GF-D8 (cell line): ENCODE data around the gene AGT.
"Not testable (repeated sequence)": the region's sequence is repeated elsewhere in the genome, so short reads cannot be mapped to it uniquely, and the experiment has no call there.

ENCODE experiments used
- DNase-seq: peaks from one replicate; lab custom pipeline; 2025; lab: John Stamatoyannopoulos, UW

Gene AGT

GRCh38 chr1:230744382-230744781, 30.5 kb upstream of the AGT start:
- DNase-seq: no peak

- DNase-seq: no peak
These were observed 30.0 kb upstream of the AGT start for GRCh38 chr1:230743899-230744298.

- no peak for DNase-seq
These were observed 25.8 kb upstream of the AGT start for GRCh38 chr1:230739564-230740290.

- DNase-seq: no peak
These were observed 23.8 kb upstream of the AGT start for GRCh38 chr1:230737622-230738262.

- DNase-seq: no peak
These were observed 21.5 kb upstream of the AGT start for GRCh38 chr1:230735447-230735846.

- no peak for DNase-seq
These were observed 17.1 kb upstream of the AGT start for GRCh38 chr1:230730977-230731376.

GRCh38 chr1:230728710-230729392, 14.9 kb upstream of the AGT start:
- no peak for DNase-seq

GRCh38 chr1:230725256-230726012, 11.5 kb upstream of the AGT start:
- DNase-seq: no peak

GRCh38 chr1:230721849-230722522, 8.1 kb upstream of the AGT start:
- DNase-seq: not testable (repeated sequence)

- DNase-seq: no peak
These were observed 3.3 kb upstream of the AGT start for GRCh38 chr1:230717251-230717650.

- DNase-seq: not testable (repeated sequence)
These were observed 2.5 kb upstream of the AGT start for GRCh38 chr1:230716453-230716852.

GRCh38 chr1:230715510-230715909, 1.6 kb upstream of the AGT start:
- no peak for DNase-seq

GRCh38 chr1:230713547-230713914, 391 bp downstream of the AGT start:
- no peak for DNase-seq

- DNase-seq: no peak
These were observed 784 bp downstream of the AGT start for GRCh38 chr1:230713138-230713537.

GRCh38 chr1:230712470-230712942, 1.4 kb downstream of the AGT start:
- no peak for DNase-seq

GRCh38 chr1:230711245-230711644, 2.7 kb downstream of the AGT start:
- DNase-seq: no peak

- DNase-seq: no peak
These were observed 3.4 kb downstream of the AGT start for GRCh38 chr1:230710543-230710904.

- DNase-seq: no peak
These were observed 4.0 kb downstream of the AGT start for GRCh38 chr1:230709619-230710542.

- no peak for DNase-seq
These were observed 5.0 kb downstream of the AGT start for GRCh38 chr1:230708631-230709580.
